Ureter (tissue), 1 donor: ENCODE results near the gene FAM131C. TPM values are rescaled to one million over a fixed set of nuclear protein-coding genes. Genes with fewer than 3 reads are reported as not detected.
A peak's percentile ranks its signal among the peaks of the same experiment; 100 is the strongest.
"Not testable (repeated sequence)": the region's sequence is repeated elsewhere in the genome, so short reads cannot be mapped to it uniquely, and the experiment has no call there.

Experiments used
- DNase-seq: peaks from one replicate; pipeline ENCODE4 v3.0.0-alpha.2; 2020; ENCODE audit warnings: low spot score
- total RNA-seq: library from RNA; stranded (reverse); gene quantifications from one replicate; pipeline ENCODE4 v1.2.4, GENCODE V29; 2023
- donor health status: DM: yes; HTN: yes; CAD: no.

The FAM131C gene
- total RNA-seq, 1 donor from 2014 or later = 0.60 TPM

GRCh38 chr1:16076865-16077238, 3.4 kb upstream of the FAM131C start:
- peak; percentile 77 for DNase-seq

GRCh38 chr1:16076031-16076864, 2.8 kb upstream of the FAM131C start:
- DNase-seq = no peak

GRCh38 chr1:16075337-16076030, 2.0 kb upstream of the FAM131C start:
- DNase-seq = no peak

- DNase-seq = no peak
Measured at GRCh38 chr1:16074217-16074616, 766 bp upstream of the FAM131C start.

- no peak for DNase-seq
Measured at GRCh38 chr1:16072616-16073484, 601 bp downstream of the FAM131C start.

GRCh38 chr1:16072095-16072494, 1.4 kb downstream of the FAM131C start:
- no peak for DNase-seq

GRCh38 chr1:16071614-16072013, 1.8 kb downstream of the FAM131C start:
- DNase-seq = no peak

- DNase-seq = no peak
Measured at GRCh38 chr1:16070640-16071355, 2.7 kb downstream of the FAM131C start.

GRCh38 chr1:16068356-16069270, 4.8 kb downstream of the FAM131C start:
- no peak for DNase-seq

- no peak for DNase-seq
Measured at GRCh38 chr1:16067933-16068332, 5.5 kb downstream of the FAM131C start.

- no peak for DNase-seq
Measured at GRCh38 chr1:16067127-16067768, 6.2 kb downstream of the FAM131C start.

- DNase-seq = no peak
Measured at GRCh38 chr1:16066245-16066644, 7.2 kb downstream of the FAM131C start.

- no peak for DNase-seq
Measured at GRCh38 chr1:16065269-16065576, 8.2 kb downstream of the FAM131C start.

GRCh38 chr1:16064536-16065268, 8.7 kb downstream of the FAM131C start:
- DNase-seq = no peak

GRCh38 chr1:16063921-16064320, 9.5 kb downstream of the FAM131C start:
- no peak for DNase-seq

- no peak for DNase-seq
Measured at GRCh38 chr1:16063226-16063829, 10.1 kb downstream of the FAM131C start.

- not testable (repeated sequence) for DNase-seq
Measured at GRCh38 chr1:16062687-16063075, 10.8 kb downstream of the FAM131C start.

- not testable (repeated sequence) for DNase-seq
Measured at GRCh38 chr1:16061989-16062686, 11.3 kb downstream of the FAM131C start.
